SK-N-SH (cell line): ENCODE results near the gene CEP295NL. TPM values are rescaled to one million over a fixed set of nuclear protein-coding genes. Genes with fewer than 3 reads are reported as not detected.
A peak's percentile ranks its signal among the peaks of the same experiment; 100 is the strongest.

Experiments used
- CHD2 ChIP-seq: fragments of 150-350 bp; IDR thresholded peaks from 2 replicates; pipeline ENCODE4 v1.6.1; 2018; ENCODE audit warnings: low read length; ENCODE audit not compliant: partially characterized antibody
- EP300 ChIP-seq, 2 experiments: IDR thresholded peaks; 2 replicates each; pipeline versions ENCODE4 v1.4.0 to v1.6.1; 2012; ENCODE audit warnings: borderline replicate concordance in 1 of 2, low read depth in 1 of 2, low read length in 1 of 2
- FOXJ3 ChIP-seq: sonication (generic); formaldehyde crosslinking; IDR thresholded peaks from 2 replicates; pipeline ENCODE4 v1.5.1; 2020; ENCODE audit warnings: mild to moderate bottlenecking, missing genetic modification reagents
- NFIC ChIP-seq: IDR thresholded peaks from 2 replicates; pipeline ENCODE4 v1.4.0; 2012; ENCODE audit warnings: borderline replicate concordance
- NRF1 ChIP-seq: IDR thresholded peaks from 2 replicates; pipeline ENCODE4 v1.6.1; 2012; ENCODE audit warnings: low read depth, mild to moderate bottlenecking, low read length
- RCOR1 ChIP-seq: fragments of 150-350 bp; IDR thresholded peaks from 2 replicates; pipeline ENCODE4 v1.6.1; 2017; ENCODE audit warnings: antibody characterized with exemption, low read length
- REST ChIP-seq: IDR thresholded peaks from 2 replicates; pipeline ENCODE4 v1.6.1; 2012; ENCODE audit warnings: mild to moderate bottlenecking, low read depth, low read length, moderate library complexity
- SIN3A ChIP-seq: IDR thresholded peaks from 2 replicates; pipeline ENCODE4 v1.6.1; 2012; ENCODE audit warnings: low read depth, mild to moderate bottlenecking, low read length, moderate library complexity, borderline replicate concordance
- TCF12 ChIP-seq: IDR thresholded peaks from 2 replicates; pipeline ENCODE4 v1.4.0; 2012
- YY1 ChIP-seq: IDR thresholded peaks from 2 replicates; pipeline ENCODE4 v1.4.0; 2012; ENCODE audit warnings: low read depth, mild to moderate bottlenecking
- polyA plus RNA-seq, 3 experiments: library from polyadenylated mRNA; depleted of rRNA; stranded (reverse); fragments of >200 nt; gene quantifications; 2 replicates each; pipeline ENCODE4 v1.2.3, GENCODE V29; 2012

Gene CEP295NL
- polyA plus RNA-seq, 1 of the 3 experiments (the other 2 are of a cell fraction) = 0.35 TPM

- TF ChIP-seq REST (peak; percentile 2; the same call in 1 of the 2 replicates), SIN3A (peak; percentile 83; the same call in 1 of the 2 replicates), NFIC (no peak), YY1 (peak; percentile 39; the same call in 1 of the 2 replicates), RCOR1 (0 out of 2 replicates have a peak, but pooled peaks have one; percentile 30), EP300 (IDR thresholded peaks at IDR 0.05; ENCODE audit: borderline replicate concordance in 1 of 2, low read depth in 1 of 2, low read length in 1 of 2) (no peak; a peak in 1 of 4 replicates), TCF12 (peak; percentile 29; the same call in 1 of the 2 replicates), FOXJ3 (CRISPR knock-in tag) (no peak), CHD2 (peak; percentile 79), NRF1 (peak; percentile 66)
Measured at GRCh38 chr17:78840780-78841611, 62.0 kb downstream of the CEP295NL start, which contains the start of gene USP36 (continued).

Other genes starting within 250 kb of the CEP295NL start
- 23.8 and 24.8 TPM in 2 replicates for gene CYTH1, start 120.9 kb downstream of the CEP295NL start, polyA plus RNA-seq (2012; rRNA removed)
- gene USP36, start 62.4 kb downstream of the CEP295NL start, polyA plus RNA-seq (2012; rRNA removed) = 34.6 and 41.2 TPM in 2 replicates
- 256 and 441 TPM in 2 replicates for gene TIMP2, start 22.2 kb upstream of the CEP295NL start, polyA plus RNA-seq (2012; rRNA removed)
- gene LGALS3BP, start 76.7 kb upstream of the CEP295NL start, polyA plus RNA-seq (2012; rRNA removed) = 272 and 579 TPM in 2 replicates
- gene CANT1, start 106.6 kb upstream of the CEP295NL start, polyA plus RNA-seq (2012; rRNA removed) = 83.8 and 87.4 TPM in 2 replicates
- 11.6 and 14.3 TPM in 2 replicates for gene C1QTNF1, start 121.0 kb upstream of the CEP295NL start, polyA plus RNA-seq (2012; rRNA removed)
- gene ENGASE, start 171.6 kb upstream of the CEP295NL start, polyA plus RNA-seq (2012; rRNA removed) = 30.1 and 30.4 TPM in 2 replicates